HG02870 (cell line): ENCODE data around the gene CLEC2L.

Experiments used
- ATAC-seq: cut with Tn5 transposase; IDR thresholded peaks from one replicate; pipeline ENCODE4 v1.9.1; 2021; ENCODE audit warnings: mild to moderate bottlenecking, moderate library complexity; ENCODE audit not compliant: unreplicated experiment

Gene CLEC2L

DNA sequence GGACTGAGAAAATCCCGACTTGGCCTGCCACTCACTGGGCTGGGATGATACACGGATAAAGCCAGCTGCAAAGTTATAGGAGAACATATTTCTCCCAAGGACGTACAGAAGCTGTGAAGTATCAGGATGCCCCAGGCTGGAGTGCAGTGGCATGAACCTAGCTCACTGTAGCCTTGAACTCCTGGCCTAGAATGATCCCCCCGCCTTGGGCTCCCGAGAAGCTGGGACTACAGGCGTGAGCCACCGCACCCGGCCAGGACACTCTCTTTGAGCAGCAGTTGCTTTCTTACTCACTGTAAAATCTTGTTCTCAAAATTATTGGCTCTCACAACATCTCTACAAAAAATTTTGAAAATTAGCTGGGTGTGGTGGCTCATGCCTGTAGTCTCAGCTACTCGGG lies 50.4 kb downstream of the CLEC2L start:
- ATAC-seq = no peak

DNA sequence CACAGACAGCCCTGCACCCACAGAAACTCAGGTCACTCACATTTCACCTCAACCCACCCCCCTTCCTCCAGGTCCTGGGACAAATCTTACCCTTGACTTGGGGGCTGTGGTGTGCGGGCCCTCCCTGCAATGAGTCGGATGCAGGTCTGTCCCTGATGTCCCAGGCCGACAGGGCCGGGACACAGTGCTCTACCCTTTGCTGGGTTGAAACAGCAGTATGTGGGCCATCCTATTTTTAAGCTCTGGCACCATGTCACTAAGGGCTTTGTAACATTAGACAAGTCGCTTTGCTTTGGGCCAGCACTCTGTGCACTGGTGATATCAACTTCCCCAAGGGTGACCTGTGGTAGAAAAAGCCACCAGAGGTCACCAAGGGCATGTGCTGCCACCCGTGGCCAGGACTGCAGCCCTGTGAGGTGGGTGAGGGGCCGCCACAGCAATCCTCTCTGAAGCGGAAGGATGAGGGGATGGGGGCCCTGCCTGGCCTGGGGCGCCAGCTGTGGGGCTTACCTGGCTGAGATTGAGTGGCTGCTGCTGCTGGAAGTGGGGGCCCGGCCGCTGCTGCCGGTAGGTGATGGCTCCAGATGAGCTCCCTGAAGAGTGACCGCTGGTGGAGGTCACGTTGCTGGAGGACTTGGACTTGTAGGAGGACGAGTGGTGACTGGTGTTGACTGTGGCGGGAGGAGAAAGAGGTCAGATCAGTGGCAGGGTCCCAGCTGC lies 51.3 kb downstream of the CLEC2L start:
- no peak for ATAC-seq

DNA sequence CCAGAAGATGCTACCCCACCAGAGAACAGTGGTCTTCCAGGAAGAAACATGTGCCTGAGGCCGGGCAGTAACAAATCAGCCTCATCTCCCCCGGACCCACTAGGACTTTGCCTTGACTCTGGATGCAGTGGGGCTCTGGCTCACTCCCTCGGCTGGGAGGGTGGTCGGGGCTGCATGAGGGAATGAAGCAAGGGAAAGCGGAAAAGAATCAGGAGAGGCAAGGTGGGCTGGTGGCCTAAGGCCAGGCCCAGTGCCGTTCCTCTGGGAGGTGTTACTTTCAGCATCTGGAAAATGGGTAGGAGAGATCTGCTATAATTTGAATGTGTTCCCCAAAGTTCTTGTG lies 51.8 kb downstream of the CLEC2L start:
- no peak for ATAC-seq

DNA sequence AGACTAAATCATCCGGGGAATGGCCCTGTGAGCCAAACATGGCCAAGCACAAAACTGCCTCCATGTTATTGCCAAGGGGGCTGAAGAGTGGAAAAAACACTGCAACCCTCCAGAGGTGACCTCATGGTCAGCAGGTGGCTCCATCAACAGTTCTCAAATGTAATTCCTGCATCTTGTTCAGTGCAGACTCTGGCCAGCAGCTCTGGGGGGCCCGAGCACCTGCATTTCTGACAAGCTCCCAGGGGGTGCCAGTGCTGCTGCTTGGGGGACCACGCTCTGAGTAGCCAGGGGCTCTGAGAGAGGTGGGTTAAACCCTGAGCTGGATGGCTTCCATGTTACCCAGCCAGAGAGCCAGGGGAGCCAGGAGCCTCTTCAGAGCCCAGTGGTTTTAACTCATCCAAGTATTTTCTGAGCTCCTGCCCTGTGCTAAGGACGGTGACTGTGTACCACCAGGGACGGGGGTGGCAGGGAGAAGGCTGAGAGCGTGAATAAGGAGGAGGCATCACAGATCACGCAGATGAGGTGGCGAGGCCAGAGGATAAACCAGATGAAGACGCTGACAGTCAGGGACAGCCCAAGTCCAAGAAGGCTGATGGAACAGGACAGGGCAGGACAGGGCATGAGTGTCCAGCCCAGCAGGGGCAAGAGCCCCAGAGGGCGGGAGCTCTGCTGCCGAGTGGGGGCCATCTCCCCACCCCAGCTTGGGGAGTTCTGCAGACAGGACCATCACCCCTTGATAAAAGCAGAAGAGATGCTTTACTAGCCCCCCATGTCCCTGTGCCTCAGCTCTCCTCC lies 52.9 kb downstream of the CLEC2L start:
- no peak for ATAC-seq

DNA sequence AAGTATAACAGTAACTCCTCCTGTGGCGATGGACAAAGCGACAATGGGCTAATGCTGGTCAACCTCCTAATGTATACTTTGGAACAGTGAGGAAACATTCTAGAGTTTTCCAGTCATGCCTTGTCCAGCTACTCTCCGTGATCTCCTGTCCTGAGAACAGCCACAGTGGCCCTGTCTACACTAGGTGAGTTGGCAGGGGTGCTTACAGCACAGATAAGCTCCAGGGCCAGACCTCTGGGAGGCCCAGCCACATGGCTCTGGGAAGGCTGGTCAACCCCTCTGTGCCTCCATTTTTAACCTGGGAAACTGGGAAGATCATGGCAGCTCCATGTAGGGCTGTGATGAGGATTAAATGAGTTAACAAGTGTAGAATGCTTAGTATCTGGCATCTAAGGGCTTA lies 57.0 kb downstream of the CLEC2L start:
- no peak for ATAC-seq

DNA sequence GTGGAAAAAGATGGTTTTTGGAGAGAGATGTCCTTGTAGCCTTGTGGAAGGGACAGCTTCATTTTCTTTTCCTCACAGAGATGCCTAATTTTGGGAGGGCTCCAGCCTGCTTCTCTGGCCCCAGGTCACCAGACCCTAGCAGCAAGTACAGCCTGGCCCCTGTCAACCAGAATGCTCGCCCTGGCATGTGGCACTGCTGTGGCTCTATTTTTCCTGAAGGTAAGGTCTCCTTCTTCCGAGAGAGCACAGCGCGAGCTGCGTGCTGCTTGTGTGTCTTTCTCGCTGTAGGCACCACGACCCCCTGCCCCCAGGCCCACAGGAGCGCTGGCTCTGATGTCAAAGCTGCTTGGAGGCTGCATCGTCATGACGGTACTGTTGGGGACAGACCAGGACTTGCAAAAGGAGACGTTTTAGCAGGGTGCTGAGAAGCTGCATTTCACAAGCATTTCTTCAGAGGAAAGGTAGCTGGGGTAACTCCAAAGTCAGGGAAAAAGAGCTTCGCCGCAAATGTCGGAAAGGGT lies 58.7 kb downstream of the CLEC2L start:
- ATAC-seq = no peak

DNA sequence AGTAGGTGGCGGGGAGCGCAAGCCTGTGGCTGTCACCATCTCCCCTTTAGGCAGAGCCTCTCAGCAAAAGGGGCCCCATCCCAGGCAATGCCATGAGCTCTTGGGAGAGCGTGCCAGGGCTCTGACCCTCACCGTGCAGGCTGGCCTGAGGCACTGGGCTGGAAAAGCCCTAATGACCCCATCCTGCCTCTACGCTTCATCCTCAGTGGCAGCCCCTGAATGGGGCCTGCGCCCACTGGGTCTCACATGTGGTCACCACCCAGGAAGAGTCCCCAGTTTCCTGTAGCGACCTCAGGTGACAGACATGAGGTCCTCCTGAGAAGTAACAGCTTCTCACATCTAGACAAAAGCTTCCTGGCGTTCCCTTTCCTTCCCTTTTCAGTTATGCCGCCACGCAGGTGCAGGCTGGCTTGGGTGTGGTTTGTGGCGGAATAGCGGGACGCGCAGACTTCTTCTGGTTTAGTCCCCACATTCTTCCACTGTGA lies 59.2 kb downstream of the CLEC2L start:
- ATAC-seq = no peak

DNA sequence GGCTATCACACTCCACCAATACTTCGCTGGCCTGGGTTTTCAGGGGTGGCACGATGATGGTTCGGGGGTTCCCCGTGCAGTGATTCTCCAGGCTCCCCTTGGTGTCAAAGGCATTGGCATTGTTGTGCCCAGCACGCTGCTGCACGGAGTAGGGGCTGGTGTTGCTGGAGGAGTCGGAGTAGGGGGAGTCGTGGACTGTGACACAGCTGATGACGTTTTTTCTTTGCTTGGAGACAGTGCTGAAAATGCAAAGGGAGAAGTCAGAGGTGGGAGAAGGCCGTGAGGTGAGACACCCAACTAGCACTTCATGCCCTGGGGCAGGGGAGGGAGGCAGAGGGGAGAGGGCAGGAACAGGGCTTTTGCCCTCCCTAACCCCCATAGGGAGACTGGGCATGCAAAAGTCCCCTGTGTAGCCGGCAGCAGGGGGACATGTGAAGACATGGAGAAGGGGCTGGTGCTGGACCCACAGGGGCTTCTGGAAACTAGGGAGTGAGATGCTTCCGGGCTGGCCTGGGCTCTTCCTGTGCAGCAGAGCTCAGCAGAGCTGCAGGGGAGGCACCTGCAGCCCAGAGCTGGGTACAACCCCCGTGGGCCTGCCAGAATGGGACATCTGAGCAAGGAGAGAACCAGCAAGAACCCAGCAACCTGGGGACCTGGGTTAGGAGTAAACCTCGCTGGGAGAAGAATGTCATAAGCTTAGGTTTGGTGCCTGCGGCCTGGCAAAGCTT lies 60.5 kb downstream of the CLEC2L start:
- no peak for ATAC-seq

DNA sequence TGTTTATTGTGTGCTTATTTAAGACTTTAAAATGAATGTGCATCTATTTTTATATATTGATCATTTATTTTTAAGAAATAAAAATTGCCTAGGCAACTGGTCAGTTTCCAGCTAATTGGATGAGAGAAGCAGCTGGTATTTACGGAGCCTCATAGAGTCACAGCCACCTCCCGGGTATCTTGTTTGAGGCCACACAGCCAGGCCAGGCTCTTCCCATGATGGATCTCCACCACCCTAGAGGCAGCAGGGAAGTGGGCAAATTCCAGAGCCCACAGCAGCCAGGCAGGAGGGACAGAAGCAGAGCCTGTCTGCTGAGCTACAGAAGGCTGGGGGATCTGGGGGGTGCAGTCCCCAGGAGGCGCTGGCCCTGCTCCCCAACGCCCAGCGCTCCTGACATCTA lies 61.6 kb downstream of the CLEC2L start:
- no peak for ATAC-seq

DNA sequence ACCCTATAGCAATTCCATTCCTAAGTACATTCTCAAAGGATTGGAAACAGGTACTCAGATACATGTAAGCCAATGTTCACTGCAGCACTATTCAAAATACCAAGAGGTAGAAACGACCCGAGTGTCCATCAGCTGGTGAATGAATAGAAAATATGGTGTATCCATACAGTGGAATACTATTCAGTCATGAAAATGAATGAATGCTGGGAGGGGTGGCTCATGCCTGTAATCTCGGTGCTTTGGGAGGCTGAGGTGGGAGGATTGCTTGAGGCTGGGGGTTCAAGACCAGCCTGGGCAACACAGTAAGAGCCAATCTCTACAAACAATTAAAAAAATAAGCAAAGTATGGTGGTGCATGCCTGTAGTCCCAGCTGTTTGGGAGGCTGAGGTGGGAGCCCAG lies 62.8 kb downstream of the CLEC2L start:
- no peak for ATAC-seq

DNA sequence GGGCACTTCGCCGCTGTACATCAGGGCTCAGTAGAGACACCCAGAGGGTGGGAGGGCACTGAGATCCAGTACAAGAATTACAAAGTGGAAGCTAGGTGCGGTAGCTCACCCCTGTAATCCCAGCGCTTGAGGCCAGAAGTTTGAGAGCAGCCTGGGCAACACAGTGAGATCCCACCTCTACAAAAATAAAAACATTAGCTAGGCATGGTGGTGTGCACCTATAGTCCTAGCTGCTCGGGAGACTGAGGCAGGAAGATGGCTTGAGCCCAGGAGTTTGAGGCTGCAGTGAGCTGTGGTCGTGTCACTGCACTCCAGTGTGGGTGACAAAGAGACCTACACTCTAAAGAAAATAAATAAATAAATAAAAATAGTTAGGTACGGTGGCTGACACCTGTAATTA lies 64.0 kb downstream of the CLEC2L start:
- no peak for ATAC-seq

DNA sequence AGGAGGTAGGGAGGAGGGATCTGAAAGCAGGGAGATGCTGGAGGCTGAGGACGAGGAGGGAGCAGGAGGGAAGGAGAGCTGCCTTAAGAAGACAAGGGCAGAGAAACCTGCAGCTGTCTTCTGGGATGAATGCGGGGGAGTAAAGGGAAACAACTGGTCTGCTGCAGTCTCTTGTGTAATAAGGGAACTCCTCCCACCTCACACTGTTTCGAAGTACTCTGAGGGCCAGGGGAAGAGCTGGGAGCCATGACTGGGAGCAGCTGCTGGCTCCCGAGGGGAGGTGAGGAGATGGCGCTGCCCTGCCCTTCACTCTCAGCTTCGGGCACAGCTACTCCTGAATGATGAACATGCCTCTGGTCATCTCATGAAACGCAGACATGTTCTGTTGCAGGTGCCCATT lies 65.1 kb downstream of the CLEC2L start:
- no peak for ATAC-seq

DNA sequence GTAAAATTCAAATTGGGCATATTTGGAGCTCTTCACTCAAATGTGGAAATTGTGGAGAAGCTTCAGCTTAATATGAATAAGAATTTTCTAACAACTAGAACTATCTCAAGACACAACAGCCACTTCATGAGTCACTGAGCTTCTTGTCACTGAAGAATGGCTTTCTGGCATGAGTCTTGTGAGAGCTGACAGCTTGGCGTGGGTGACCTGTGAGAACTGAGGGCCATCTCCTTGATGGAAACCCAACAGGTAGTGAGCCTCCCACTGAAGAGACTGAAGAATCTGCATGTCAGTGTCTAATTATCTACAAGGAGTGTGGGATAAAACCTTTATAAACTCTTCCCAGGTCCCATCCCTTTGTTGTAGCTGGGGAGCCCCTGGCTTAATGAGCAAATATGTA lies 66.0 kb downstream of the CLEC2L start:
- ATAC-seq = no peak

DNA sequence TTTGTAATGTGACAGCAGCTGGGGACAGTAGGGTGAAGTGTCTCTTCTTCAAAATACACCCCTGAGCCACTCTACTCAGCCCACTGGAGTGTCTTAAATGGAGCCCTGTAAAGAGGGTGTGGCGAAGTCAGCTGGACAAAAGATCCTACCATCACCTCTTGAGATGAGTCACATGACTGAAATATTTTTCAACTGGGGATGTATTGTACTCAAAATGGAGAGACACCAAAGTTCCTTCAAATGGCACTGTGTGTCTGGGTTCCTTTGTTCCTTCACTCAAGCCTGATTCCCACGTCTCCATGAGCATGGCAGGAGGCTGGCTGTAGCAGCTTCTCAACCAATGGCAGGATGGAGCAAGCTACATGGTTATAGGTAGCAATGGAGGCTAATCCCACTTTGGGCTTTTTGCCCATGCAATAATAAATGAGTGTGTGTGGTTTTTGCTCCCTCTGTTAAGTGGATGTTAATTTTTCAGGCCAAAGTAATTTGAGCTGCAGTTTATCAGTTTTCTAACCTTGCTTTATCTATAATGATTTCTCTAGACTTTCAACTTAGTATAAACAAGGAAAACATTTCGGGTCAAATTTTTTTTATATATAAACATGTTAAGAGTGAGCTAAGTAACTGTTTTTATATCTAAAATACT lies 68.2 kb downstream of the CLEC2L start:
- ATAC-seq = no peak

DNA sequence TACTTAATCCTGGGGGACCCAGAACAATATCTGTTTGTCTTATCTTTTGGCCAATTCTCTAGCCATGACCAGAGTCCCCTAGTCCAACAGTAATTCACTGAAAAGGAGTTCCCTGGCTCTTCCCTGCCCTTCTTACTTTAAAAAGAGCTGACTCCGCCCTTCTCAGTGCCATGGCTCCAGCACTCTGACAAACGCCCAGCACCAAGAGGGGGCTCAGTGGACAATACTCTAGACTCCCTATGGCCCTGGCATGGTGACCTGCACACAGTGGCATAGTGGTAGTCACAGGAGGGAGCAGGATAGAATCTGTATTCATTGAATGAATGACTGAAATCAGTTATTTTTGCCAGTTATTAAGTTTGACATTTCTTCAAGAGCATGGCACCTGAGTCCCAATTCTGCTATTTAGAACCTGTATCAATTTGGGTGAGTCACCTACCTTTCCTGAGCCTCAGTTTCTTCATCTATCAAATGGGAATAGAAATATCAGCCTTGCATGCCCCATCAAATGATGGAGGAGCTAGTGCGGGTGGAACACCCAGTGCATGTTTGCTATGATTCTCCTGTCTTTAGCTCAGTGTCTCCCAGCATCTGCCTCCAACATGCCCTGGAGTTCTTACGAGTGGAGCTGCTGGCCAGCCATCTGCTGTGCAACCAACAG lies 69.4 kb downstream of the CLEC2L start:
- ATAC-seq = no peak

DNA sequence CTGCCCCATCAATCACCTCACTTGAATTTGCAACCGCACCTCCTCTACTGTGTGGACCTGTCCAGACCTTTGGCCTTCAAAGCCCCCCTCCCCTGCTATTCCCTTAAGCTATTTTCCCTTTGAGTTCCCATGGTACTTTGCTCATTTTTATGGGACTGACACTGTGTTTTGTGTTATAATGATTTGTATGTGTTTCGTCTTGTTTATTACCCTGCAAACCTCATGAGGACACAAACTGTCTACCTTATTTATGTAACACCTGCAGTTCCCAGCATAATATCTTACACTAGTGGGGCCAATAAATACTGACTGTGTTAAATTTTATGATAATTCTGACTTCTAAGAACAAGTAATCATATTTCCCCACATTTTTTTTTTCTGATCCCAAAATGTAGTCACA lies 70.6 kb downstream of the CLEC2L start:
- ATAC-seq = no peak
